Renal cortical epithelial cell (primary cell): ENCODE data around the gene DCTN1. TPM values are rescaled to one million over a fixed set of nuclear protein-coding genes. Genes with fewer than 3 reads are reported as not detected.

ENCODE experiments used
- DNase-seq: peaks from one replicate; pipeline ENCODE4 v3.0.0-alpha.2; 2011; ENCODE audit warnings: low read depth
- total RNA-seq: library from RNA; depleted of rRNA; stranded (reverse); fragments of >200 nt; gene quantifications from 2 replicates; pipeline ENCODE4 v1.2.3, GENCODE V29; 2014

The DCTN1 gene
- total RNA-seq, 1 donor from 2014 or later: 196 TPM

DNA sequence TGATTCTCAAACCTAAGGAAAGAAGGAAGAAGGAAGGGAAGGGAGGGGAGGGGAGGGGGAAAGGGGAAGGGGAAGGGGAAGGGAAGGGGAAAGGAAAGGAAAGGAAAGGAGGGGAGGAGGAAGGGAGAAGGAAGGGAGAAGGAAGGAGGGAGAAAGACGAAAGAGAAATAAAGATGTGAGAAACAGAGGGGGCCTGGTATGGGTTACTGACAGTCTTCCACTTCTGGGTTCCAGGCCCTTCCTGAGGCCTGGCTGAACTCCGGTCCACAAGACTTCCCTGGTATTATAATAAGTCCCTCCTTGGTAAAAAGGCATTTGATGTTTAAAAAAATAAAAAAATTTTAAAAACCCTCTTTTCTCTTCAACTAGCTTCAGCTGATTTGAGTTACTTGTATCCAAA is 54.3 kb downstream of the DCTN1 start:
- no peak for DNase-seq

DNA sequence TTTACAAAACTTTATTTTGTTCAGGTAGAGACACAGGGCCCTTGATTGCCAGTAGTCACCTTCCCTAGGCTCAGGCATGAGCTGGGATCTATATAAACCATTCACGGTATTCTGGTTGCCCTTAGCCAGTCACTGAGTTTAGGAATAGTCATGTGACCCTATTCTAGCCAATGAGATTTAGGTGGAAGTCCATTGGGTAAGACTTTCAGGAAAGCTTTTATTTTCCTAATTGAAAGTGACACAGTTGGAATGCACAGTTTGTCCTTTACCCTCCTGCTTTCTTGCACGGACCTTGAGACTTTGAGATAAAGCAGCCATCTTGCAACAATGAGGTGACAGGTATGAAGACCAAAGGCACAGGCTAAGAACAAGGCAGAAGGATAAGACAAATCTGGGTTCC is 58.4 kb downstream of the DCTN1 start:
- no peak for DNase-seq

DNA sequence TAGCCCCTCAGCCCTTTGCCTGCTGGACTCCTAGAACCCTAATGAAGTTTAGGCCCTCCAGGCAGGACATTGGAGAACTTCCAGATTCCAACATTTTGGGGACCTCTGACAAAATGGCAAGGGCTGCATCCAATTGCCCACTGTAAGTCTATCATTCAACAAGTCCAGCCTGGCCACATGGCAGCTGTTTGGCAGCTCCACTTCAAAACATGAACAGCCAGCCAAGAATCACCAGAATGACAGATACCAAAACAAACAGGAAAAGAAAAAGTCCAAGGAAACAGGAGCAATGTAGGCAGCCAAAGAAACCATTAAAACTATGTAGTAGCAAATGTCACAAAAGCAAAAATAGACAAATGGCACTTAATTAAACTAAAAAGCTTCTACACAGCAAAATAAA is 62.4 kb downstream of the DCTN1 start:
- DNase-seq: no peak

DNA sequence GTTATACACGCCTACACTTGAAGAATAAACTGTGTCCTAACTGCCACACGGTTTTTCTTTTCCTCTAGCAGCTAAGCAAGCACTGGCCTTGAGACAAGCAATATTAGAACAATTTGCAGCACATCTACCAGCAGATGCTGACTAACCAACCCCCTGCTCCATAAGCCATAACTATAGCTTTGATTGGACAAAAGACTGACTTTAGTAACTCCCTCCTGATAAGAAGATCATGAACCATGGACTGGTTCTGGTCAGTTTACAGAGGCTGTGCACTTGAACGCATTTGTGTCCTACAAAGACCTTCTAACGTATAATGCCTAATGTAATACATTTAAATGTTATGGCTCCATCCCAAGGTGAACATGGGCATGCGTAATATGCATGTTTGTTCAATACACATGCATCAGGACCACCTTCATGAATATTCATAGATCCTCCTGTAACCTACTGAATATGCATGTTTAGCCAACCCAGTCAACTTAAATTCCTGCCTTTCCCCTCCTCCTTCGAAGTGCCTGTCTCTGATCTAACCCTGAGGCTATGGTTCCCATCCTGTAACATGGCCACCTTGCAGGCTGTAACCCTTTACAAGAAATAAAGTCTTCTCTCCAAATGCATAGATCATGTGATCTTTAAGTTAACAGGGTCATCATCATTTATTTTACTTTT is 63.4 kb downstream of the DCTN1 start:
- no peak for DNase-seq

DNA sequence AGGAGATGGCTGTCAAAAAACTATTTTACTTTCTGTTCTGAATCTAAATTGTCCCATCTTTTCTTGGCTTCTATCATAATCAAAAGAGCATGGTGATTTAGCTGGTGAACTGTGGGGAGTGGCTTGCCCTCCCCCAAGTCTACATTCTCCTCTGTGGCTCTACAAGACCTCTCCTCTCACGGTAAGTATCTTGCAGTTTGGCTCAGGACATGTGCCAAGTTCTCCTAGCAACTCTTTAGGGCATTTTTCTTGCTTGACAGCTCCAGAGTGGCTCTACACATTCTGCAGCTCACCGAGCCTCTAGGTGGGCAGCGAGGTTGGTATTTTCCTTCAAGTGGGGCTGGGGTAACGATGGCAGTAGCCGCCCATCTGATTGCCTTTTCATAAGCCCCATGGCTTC is 66.0 kb downstream of the DCTN1 start:
- no peak for DNase-seq

DNA sequence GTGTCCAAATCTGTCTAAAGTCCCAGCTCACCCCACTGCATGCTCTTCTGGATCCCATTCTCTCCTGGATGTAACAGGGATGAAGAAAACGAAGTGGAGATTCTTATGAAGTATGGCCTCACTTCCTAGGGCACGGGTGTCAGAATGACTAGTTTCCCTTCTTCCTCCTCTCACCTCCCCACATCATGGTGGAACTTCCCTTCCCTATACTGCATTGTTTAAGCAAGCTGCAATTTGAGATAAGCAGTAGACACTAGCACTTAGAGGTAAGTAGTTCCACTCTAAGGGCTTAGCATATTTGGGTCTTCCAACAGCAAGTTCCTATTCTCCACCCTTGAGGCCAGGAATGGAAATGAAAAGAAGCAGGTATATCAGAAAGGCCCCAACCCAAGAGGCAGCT is 66.6 kb downstream of the DCTN1 start:
- no peak for DNase-seq

DNA sequence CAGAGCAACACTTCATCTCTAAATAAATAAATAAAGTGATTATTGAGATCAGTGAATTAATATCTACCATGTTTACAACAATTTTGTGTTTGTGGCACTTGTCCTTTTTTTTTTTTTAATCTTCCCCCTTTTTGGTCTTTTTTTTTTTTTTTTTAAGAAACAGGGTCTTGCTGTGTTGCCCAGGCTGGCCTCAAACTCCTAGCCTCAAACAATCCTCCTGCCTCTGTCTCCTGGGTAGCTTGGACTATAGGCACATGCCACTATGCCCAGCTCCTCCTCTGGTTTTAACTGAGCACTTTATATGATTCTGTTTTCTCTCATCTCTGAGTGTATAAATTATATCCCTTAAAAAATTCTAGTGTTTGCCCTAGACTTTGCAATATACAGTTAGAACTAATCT is 67.2 kb downstream of the DCTN1 start:
- DNase-seq: no peak

Other genes starting within 250 kb of the DCTN1 start
- 24.3 and 56.1 TPM in 2 replicates for gene BOLA3, start 232.4 kb downstream of the DCTN1 start, total RNA-seq
- 147 and 189 TPM in 2 replicates for gene MOB1A, start 201.4 kb downstream of the DCTN1 start, total RNA-seq
- gene MTHFD2, start 181.7 kb downstream of the DCTN1 start, total RNA-seq: 66.7 and 119 TPM in 2 replicates
- 0.89 and 1.2 TPM in 2 replicates for gene SLC4A5, start 36.9 kb downstream of the DCTN1 start, total RNA-seq
- gene C2orf81, start 41.3 kb upstream of the DCTN1 start, total RNA-seq: 1.4 and 3.9 TPM in 2 replicates
- 39.5 and 56.6 TPM in 2 replicates for gene WDR54, start 41.4 kb upstream of the DCTN1 start, total RNA-seq
- gene RTKN, start 61.6 kb upstream of the DCTN1 start, total RNA-seq: 60.8 TPM in 2 replicates
- 8.7 and 27.2 TPM in 2 replicates for gene INO80B, start 74.8 kb upstream of the DCTN1 start, total RNA-seq
- 40.8 and 57.3 TPM in 2 replicates for gene WBP1, start 78.1 kb upstream of the DCTN1 start, total RNA-seq
- 56.3 and 67.7 TPM in 2 replicates for gene MOGS, start 85.1 kb upstream of the DCTN1 start, total RNA-seq
- 15.2 and 24.0 TPM in 2 replicates for gene MRPL53, start 92.4 kb upstream of the DCTN1 start, total RNA-seq
- gene CCDC142, start 102.7 kb upstream of the DCTN1 start, total RNA-seq: 9.7 and 12.8 TPM in 2 replicates
- gene TTC31, start 102.8 kb upstream of the DCTN1 start, total RNA-seq: 16.0 and 18.8 TPM in 2 replicates
- gene LBX2, start 119.3 kb upstream of the DCTN1 start, total RNA-seq: 0.99 and 1.0 TPM in 2 replicates
- gene PCGF1, start 127.4 kb upstream of the DCTN1 start, total RNA-seq: 19.1 and 20.7 TPM in 2 replicates
- 0.05 TPM in 1 of 2 replicates, not detected in the other for gene TLX2, start 134.1 kb upstream of the DCTN1 start, total RNA-seq
- gene DQX1, start 145.9 kb upstream of the DCTN1 start, total RNA-seq: 0.05 TPM in 1 of 2 replicates, not detected in the other
- 54.7 and 83.7 TPM in 2 replicates for gene AUP1, start 149.4 kb upstream of the DCTN1 start, total RNA-seq
- gene HTRA2, start 149.6 kb upstream of the DCTN1 start, total RNA-seq: 20.0 and 50.7 TPM in 2 replicates
- gene LOXL3, start 173.6 kb upstream of the DCTN1 start, total RNA-seq: 1.0 and 1.1 TPM in 2 replicates
- gene DOK1, start 174.4 kb upstream of the DCTN1 start, total RNA-seq: 13.0 and 19.8 TPM in 2 replicates